ELR (cell line): ENCODE results near the gene MZT2A.
"Not testable (repeated sequence)": the region's sequence is repeated elsewhere in the genome, so short reads cannot be mapped to it uniquely, and the experiment has no call there.

Experiments
- DNase-seq: peaks from one replicate; pipeline ENCODE4 v3.0.0-alpha.2; 2015; ENCODE audit warnings: low read depth

MZT2A gene

DNA sequence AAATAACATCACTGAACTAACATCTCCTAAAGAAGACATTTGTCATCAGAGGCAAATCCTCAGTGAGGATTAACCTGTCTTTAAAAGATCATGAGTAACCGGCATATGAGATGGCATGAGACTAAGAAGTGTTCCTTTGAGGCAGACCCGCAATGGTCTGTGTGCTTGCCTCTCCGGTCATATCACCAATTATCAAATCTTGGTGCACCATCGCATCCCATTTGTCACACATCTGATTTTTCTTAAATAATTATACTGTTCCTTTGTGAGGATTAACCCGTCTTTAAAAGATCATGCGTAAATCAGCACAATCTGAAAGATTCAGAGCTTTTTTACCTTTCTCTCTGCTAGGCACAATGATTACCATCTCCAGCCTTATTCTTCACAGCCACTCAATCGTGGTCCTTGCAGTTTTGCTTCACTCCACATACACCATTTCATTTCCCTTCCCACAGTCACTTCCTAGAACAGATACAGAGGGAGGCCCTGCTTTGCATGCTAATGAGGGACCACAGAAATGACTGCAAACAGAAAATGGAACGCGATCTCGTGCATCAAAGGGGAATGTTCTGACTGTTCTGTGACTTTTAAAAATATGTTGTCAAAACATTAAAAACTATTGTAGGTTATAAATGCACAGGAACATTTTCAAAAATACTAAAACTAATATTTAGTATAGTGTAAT lies 40.8 kb downstream of the MZT2A start:
- not testable (repeated sequence) for DNase-seq

DNA sequence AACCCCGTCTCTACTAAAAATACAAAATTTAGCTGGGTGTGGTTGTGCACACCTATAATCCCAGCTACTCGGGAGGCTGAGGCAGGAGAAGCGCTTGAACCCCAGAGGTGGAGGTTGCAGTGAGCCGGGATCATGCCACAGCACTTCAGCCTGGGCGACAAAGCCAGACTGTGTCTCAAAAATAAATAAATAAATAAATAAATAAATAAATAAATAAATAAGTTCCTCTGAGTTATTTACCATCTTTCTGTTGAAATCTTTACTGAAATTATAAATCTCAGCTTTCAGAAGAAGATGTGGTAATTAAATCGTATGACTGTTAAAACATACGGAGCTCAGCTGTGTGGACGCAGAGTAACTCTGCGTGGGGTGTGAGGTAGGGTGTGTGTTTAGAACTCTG lies 44.2 kb downstream of the MZT2A start:
- DNase-seq: not testable (repeated sequence)

DNA sequence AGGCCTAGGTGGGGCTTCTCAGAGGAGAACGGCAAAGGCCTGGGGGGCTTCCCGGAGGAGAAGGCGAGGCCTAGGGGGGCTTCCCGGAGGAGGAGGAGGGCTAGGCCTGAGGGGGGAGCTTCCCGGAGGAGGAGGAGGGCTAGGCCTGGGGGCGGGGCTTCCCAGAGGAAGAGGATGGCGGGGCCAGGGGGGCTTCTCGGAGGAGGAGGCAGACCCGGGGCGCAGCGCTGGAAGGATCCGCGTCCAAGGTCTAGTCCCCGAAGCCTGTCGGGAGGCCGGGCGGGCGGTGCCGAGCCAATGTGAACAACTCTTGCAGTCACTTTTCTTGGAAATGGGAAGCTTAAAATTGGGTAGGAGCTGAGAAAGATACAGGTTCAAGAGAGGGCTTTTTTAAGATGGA lies 46.3 kb downstream of the MZT2A start:
- no peak for DNase-seq

DNA sequence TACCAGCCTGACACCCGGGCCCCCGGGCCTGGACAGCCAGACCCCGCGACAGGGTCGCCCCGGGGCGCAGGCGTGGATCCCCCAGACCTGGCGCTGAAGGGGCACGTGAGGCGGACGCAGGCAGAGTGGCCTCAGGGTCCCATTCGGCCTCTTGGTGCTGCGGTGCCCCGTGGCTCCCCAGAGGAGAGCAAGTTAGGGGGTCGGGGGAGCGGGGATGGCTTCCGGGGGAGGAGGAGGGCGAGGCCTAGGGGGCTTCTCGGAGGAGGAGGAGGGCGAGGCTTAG lies 46.7 kb downstream of the MZT2A start:
- DNase-seq: not testable (repeated sequence)

DNA sequence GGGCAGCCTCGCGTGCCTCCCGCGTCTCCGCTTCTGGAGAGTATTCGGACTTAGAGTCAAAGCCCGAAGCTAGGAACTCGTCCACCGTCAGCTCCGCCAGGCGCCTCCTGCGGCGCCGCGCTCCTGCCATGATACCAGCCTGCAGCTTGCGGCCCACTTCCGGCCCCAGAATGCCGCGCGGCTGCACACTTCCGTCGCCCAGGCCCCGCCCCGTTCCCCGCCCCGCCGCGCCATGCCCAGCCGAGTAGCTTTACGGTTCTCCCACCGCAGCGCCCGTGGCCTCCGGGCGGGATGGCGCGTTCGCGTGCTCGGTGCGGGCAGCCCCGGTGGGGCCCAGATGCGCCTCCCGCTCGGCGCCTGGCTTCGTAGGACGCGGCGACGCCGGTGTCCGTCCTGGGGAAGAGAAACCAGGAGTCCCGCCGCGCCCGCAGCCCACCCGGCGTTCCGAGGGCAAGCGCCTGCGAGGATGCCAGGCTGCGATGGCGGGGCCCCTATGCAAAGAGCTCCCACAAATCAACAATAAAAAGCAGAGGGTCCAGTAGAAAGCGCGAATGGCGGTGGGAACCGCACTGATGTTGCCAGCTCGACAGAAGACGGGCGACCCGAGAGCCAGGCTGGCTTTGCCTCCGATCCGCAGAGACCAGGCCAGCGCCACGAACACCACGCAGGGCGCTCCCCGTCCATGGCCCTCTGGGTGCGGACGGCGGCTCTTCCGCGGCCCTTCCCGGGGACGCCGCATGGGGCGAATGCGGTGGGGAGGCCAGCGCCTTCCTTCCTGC lies 47.3 kb downstream of the MZT2A start:
- not testable (repeated sequence) for DNase-seq

DNA sequence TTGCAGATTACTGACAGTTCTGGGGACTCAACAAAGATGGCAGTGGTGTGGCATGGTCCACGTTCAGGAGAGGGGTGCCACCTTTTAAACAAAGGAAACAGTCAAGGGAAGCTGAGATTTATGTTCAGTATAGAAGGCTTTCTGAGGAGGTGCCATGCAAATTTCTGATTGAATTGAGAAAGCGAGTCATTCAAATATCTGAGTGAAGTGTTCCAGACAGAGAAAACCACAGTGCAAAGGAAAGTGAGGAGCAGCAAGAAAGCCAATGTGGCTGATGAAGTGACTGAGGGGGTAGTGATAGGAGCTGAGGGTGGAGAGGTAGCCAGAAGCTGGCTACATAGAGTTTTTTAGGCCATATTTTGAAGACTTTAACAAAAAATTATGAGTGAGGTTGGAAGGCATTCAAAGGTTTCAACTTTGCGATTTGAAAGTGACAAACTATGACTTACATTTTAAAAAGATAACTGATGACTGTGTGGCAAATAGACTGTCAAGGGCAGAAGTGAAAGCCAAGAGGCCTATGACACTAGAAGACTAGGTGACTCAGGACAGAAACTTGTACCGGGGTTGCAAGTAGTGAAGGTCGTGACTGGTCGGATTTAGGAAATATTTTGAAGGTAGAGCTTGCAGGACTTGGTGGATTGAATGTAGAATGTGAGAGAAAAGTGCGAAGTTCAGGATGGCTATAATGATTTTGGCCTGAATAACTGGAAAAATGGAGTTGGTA lies 51.3 kb downstream of the MZT2A start:
- not testable (repeated sequence) for DNase-seq
